HG02884 (cell line): ENCODE measurements around the gene SLC25A13.

Experiments used
- ATAC-seq: cut with Tn5 transposase; IDR thresholded peaks from one replicate; pipeline ENCODE4 v1.9.1; 2021; ENCODE audit warnings: mild to moderate bottlenecking, moderate library complexity; ENCODE audit not compliant: unreplicated experiment

SLC25A13 gene

DNA sequence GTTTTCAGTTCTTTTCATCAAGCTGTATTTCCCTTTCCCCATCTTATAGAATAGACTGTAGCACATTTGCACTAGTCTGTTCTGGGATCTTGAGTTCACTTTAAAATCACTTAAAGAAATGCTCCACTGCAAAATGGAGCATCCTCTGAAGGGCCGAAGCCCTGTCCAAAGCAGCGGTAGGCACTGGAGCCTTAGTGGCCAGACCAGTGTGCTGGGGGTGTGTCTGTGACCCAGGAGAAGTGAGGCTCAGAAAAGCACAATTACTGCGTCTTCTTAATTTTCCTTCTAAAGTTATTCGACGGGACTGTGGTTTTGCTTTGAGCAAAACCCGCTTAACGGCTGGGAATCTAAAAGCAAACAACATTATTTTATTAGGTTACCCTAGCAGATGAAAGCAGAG is 205.7 kb downstream of the SLC25A13 start:
- ATAC-seq = no peak

GRCh38 chr7:96114190-96114589 is 207.7 kb downstream of the SLC25A13 start:
- ATAC-seq = no peak

- ATAC-seq = no peak
Measured at GRCh38 chr7:96111405-96111804, 210.5 kb downstream of the SLC25A13 start.

GRCh38 chr7:96104984-96105383 is 216.9 kb downstream of the SLC25A13 start:
- no peak for ATAC-seq

- ATAC-seq = no peak
Measured at GRCh38 chr7:96102096-96102811, 219.6 kb downstream of the SLC25A13 start.

DNA sequence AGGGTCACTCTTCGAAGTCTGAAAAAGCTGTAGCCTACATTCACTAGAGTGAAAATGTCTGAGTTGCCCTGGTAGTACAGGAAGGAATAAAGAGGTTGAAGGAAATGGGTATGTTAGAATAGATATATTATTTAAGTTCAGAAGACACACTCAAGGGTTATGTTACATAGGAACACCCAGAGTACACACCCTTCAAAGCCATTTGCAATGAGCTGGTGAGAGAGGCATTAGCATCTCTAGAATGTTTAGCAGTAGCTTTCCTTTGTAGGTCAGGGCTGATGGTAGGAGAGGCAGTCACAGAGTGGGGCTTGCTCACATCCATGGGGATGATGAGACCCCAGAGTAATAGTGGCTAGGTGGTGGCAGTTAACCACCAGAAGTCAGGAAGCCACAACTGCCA is 221.2 kb downstream of the SLC25A13 start:
- ATAC-seq = no peak

GRCh38 chr7:96097835-96098234 is 224.1 kb downstream of the SLC25A13 start:
- ATAC-seq = no peak

DNA sequence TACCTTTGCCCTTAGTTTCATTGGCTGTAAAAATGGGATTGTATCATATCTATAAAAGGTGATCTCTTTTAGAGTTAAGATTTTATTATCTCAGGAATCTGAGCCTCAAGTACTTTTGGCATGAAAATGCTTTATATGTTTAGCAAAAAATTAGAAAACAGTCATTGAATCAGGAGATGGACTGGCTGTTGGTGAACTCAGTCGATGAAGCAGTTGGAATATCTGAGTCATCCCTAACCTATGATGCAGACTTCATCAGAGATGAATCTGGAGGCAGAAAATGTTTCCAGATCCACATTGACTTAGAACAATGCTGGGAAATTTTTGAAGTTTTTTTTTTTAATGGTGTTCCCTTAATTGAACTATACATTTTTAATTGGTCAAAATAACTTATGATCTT is 228.5 kb downstream of the SLC25A13 start:
- ATAC-seq = no peak

DNA sequence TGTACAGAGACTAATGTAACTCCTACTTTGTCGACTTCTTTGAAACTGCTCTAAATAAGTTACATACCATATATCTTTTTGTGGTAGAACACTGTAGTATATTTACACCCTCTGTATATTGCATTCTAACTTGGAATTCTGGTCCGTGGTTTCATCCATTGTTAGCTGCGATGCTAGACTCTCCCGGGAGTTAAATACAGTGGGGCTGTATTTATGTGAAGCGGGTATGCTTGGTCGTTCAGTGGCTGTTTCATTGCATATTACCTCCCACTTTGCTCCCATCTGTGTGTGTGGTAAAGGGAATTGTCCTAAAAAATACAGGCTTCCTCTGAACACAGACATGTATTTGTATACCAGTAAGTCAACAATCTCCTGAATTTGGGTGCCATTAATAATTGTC is 231.1 kb downstream of the SLC25A13 start:
- ATAC-seq = no peak

- no peak for ATAC-seq
Measured at GRCh38 chr7:96089511-96089910, 232.4 kb downstream of the SLC25A13 start.

DNA sequence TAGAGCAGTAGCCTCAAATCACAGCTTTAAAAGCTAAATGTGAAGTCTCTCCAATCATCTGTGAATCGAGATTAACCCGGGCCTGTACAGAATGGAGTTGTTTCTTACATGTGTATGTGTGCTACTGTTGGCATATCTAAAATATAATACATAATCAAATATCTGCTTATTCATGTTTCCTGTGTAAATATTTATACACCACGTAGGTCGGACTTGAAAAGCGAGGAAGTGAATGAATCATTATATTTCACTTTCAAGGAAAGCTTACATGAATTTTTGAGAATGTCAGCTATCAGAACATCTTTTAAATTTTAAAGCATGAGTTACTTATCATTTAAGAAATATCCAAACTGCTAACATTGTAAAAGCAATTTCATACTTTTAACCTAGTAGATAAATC is 233.3 kb downstream of the SLC25A13 start:
- no peak for ATAC-seq

DNA sequence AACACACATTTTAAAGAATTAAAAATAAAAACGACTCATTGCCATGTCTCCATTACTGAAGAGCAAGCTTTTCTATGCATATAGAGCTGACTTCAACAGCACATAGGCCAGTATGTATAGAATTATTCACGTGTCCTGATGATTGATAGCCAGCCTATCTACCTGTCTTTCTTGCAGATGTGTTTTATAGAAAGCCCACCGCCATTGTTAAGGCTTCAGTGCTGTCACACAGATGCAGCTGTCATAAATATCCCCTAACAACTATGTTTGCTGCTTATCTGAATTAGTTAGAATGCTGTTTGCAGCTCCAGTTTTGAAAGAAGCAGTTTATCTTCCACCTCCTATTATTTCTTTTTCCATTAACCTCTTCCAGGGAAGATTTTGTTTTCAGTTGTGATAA is 235.9 kb downstream of the SLC25A13 start:
- no peak for ATAC-seq

GRCh38 chr7:96084881-96085553 is 236.9 kb downstream of the SLC25A13 start:
- no peak for ATAC-seq

DNA sequence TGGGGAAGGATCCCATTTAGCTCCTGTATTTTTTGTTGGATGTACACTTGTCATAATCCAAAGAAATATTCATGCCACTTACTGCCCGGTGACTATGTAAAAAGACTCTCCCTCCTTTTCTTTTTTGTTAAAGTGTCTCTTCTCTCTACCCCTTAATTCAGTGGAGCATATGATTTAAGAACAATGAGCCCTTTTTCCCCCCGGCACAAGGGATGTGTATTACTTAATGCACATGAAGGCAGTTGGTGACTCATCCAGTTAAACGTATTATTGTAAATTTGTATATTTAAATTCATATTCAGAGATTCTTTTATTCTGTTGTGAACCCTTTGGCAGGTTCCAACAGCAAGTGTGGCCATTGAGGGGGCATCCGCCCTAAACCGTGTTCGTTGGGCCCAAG is 241.9 kb downstream of the SLC25A13 start:
- ATAC-seq = no peak

DNA sequence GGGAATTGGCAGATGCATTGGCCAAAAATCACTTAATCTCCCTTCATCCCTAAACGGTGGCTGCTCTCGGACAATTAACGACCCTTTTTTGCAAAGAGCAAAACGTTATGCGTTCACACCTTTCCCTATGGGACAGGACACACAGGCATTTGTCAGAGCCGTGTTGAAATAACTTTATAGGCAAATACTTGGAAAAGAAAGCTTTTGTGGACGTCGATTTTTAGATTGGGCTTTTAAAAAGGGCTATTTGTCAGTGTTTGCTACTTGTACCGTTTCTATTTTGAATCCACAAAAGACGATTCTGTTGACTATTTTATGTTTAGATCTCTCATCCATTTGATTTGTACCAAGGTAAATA is 245.6 kb downstream of the SLC25A13 start:
- no peak for ATAC-seq

DNA sequence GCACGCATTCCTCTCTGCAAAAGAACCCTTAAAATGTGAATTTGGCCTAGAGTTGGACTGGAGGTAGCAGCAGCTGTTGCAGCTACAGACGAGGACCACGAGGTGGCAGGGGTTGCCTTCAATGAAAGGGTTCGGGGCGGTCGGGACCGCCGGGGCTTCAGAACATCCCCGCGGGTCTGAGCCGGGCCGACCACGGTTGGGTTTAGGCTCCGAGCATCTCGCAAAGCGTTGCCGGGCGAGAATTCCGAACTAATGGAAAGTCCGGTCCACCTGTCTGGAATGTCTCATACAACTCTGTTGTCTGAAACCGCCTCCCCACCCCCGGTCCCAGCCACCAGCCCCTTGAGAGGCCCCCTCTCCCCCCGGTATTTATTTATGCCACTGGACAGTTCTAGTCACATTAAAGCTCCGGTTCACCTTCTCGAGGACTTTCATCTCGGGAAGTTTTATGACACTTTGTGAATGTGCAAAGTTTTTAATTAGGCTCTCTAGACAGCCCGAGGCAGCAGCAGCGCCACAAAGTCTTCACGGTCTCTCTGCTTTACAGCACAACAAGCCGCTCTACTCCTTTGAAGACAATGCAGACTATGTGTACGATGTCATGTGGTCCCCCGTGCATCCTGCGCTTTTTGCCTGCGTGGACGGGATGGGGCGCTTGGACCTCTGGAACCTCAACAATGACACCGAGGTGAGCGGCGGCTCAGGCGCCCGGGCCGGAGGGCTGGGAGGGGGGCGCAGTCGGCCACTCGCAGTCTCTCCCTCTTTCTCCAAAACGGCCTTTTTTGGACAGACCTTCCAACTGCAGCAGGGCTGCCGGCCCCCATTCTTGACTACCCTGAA is 246.2 kb downstream of the SLC25A13 start:
- peak; percentile 91 for ATAC-seq

DNA sequence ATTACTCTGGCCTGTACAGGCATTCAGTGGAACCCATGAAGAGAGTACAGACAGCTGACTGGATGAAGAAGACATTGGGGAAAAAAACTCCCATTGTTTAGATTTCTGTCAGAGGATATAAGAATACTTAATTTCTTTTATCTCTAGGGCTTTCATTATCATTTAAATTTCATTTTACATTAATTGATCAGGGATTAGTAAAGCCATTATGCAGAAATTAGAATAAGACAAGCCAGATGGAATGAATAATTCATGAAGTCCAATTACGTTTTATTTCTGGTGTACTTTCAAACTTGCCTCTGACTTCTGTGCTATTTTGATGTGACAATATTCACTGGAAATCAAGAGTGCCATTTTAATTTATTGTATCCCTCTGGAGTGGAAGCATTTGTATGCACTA is 247.0 kb downstream of the SLC25A13 start:
- ATAC-seq = no peak
